ENCODE data around the gene PRKAG2. TPM values are rescaled to one million over a fixed set of nuclear protein-coding genes. Genes with fewer than 3 reads are reported as not detected.

The PRKAG2 gene
- total RNA-seq, 1 donor from 2014 or later, result 22.6 TPM

GRCh38 chr7:151600331-151600730, 276.6 kb downstream of the PRKAG2 start:
- DNase-seq (ENCODE audit: low read depth), result no peak

GRCh38 chr7:151599401-151600227, 277.3 kb downstream of the PRKAG2 start:
- peak; percentile 92 for DNase-seq (ENCODE audit: low read depth)

GRCh38 chr7:151597541-151598444, 279.1 kb downstream of the PRKAG2 start:
- peak; percentile 68 for DNase-seq (ENCODE audit: low read depth)

GRCh38 chr7:151595702-151596350, 281.1 kb downstream of the PRKAG2 start:
- no peak for DNase-seq (ENCODE audit: low read depth)

GRCh38 chr7:151592868-151593486, 283.9 kb downstream of the PRKAG2 start:
- peak; percentile 70 for DNase-seq (ENCODE audit: low read depth)

- no peak for DNase-seq (ENCODE audit: low read depth)
Measured at GRCh38 chr7:151592330-151592729, 284.6 kb downstream of the PRKAG2 start.

- DNase-seq (ENCODE audit: low read depth), result no peak
Measured at GRCh38 chr7:151591866-151592265, 285.0 kb downstream of the PRKAG2 start.

GRCh38 chr7:151590850-151591771, 285.8 kb downstream of the PRKAG2 start:
- DNase-seq (ENCODE audit: low read depth), result no peak

GRCh38 chr7:151590071-151590849, 286.7 kb downstream of the PRKAG2 start:
- DNase-seq (ENCODE audit: low read depth), result peak; percentile 26

GRCh38 chr7:151588982-151589381, 287.9 kb downstream of the PRKAG2 start:
- DNase-seq (ENCODE audit: low read depth), result no peak

- no peak for DNase-seq (ENCODE audit: low read depth)
Measured at GRCh38 chr7:151586531-151587260, 290.2 kb downstream of the PRKAG2 start.

GRCh38 chr7:151585744-151586393, 291.0 kb downstream of the PRKAG2 start:
- DNase-seq (ENCODE audit: low read depth), result no peak

- no peak for DNase-seq (ENCODE audit: low read depth)
Measured at GRCh38 chr7:151581741-151582140, 295.2 kb downstream of the PRKAG2 start.

GRCh38 chr7:151579644-151580043, 297.3 kb downstream of the PRKAG2 start:
- DNase-seq (ENCODE audit: low read depth), result peak; percentile 33

- no peak for DNase-seq (ENCODE audit: low read depth)
Measured at GRCh38 chr7:151575410-151575809, 301.5 kb downstream of the PRKAG2 start.

- DNase-seq (ENCODE audit: low read depth), result peak; percentile 51
Measured at GRCh38 chr7:151573046-151573445, 303.9 kb downstream of the PRKAG2 start.

GRCh38 chr7:151572136-151572535, 304.8 kb downstream of the PRKAG2 start:
- DNase-seq (ENCODE audit: low read depth), result peak; percentile 61

- no peak for DNase-seq (ENCODE audit: low read depth)
Measured at GRCh38 chr7:151571471-151571870, 305.4 kb downstream of the PRKAG2 start.

Data from myocyte (in vitro differentiated cells).